Breast epithelium (tissue), 4 donors: Measurements from ENCODE around the gene SPDEF. TPM values are rescaled to one million over a fixed set of nuclear protein-coding genes. Genes with fewer than 3 reads are reported as not detected.

ENCODE experiments used
- DNase-seq, 2 donors: peaks; one replicate each; pipeline ENCODE4 v3.0.0-alpha.2; 2019; ENCODE audit warnings: low spot score in 2 of 2
- H3K27ac ChIP-seq, 2 donors: fragments of 200-600 bp; sonication (generic) in 1 of 2; one replicate each; pipeline ENCODE4 v1.5.1; 2016 to 2019; ENCODE audit warnings: mild to moderate bottlenecking in 1 of 2
- H3K27me3 ChIP-seq, 2 donors: fragments of 200-600 bp; sonication (generic) in 1 of 2; one replicate each; pipeline versions ENCODE4 v1.5.1 to v1.6.0; 2017 to 2019; ENCODE audit warnings: control low read depth in 1 of 2, mild to moderate bottlenecking in 1 of 2
- H3K36me3 ChIP-seq: fragments of 200-600 bp; one replicate; pipeline ENCODE4 v1.5.1; 2019
- H3K4me1 ChIP-seq, 2 donors: fragments of 200-600 bp; sonication (generic); one replicate each; pipeline ENCODE4 v1.5.1; 2016 to 2019; ENCODE audit warnings: control low read depth in 1 of 2
- H3K4me3 ChIP-seq, 3 donors: fragments of 200-600 bp; sonication (generic); 1 replicate in 2 of 3; 2 replicates in 1 of 3; pipeline ENCODE4 v1.5.1; 2016 to 2019; ENCODE audit warnings: mild to moderate bottlenecking in 3 of 3, moderate library complexity in 2 of 3
- H3K9me3 ChIP-seq, 2 donors: fragments of 200-600 bp; sonication (generic) in 1 of 2; one replicate each; pipeline ENCODE4 v1.5.1; 2016 to 2019; ENCODE audit warnings: control low read depth in 1 of 2
- CTCF ChIP-seq, 3 donors: fragments of 450-650 bp; IDR thresholded peaks; one replicate each; pipeline ENCODE4 v1.5.1; 2016 to 2017; ENCODE audit warnings: antibody characterized with exemption in 3 of 3, mild to moderate bottlenecking in 3 of 3, moderate library complexity in 3 of 3
- POLR2A ChIP-seq: fragments of 450-650 bp; IDR thresholded peaks from one replicate; pipeline ENCODE4 v1.6.1; 2016; ENCODE audit warnings: antibody characterized with exemption, mild to moderate bottlenecking, moderate library complexity
- POLR2AphosphoS5 ChIP-seq, 3 donors: sonication (generic); formaldehyde crosslinking; IDR thresholded peaks; one replicate each; pipeline ENCODE4 v1.6.1; 2017; ENCODE audit warnings: antibody characterized with exemption in 3 of 3
- intact Hi-C: fragments of 100-400 bp; cut with DNase I; formaldehyde crosslinking; loops from one replicate; pipeline ENCODE4 v1.15.1; 2023; ENCODE audit warnings: low total_unique reads
- total RNA-seq, 3 donors: library from RNA; depleted of rRNA; stranded (reverse); fragments of >200 nt; gene quantifications; one replicate each; pipeline ENCODE4 v1.1.0, GENCODE V29; 2016

SPDEF gene
- total RNA-seq, 3 donors from 2014 or later, result 0.48 to 123 (median 89.0) TPM

GRCh38 chr6:34536251-34536958 is 19.7 kb downstream of the SPDEF start:
- Histone ChIP-seq H3K9me3 (no peaks in the 10 kb centered on the region), H3K27ac (peak overlapping the region; percentile 58 to 83), H3K4me3 (no peak overlapping the region), H3K4me1 (peaks cover 0 to 16% of the 10 kb centered on the region in 2 donors), H3K36me3 (no peaks in the 10 kb centered on the region), H3K27me3 (no peaks in the 10 kb centered on the region)
- no peak for TF ChIP-seq POLR2AphosphoS5 (IDR thresholded peaks at IDR 0.05)
- TF ChIP-seq CTCF (IDR thresholded peaks at IDR 0.05), result no peak
- TF ChIP-seq POLR2A, result no peak
- DNase-seq, result peak; percentile 72 to 91
- intact Hi-C loops, result no loop called here

DNA sequence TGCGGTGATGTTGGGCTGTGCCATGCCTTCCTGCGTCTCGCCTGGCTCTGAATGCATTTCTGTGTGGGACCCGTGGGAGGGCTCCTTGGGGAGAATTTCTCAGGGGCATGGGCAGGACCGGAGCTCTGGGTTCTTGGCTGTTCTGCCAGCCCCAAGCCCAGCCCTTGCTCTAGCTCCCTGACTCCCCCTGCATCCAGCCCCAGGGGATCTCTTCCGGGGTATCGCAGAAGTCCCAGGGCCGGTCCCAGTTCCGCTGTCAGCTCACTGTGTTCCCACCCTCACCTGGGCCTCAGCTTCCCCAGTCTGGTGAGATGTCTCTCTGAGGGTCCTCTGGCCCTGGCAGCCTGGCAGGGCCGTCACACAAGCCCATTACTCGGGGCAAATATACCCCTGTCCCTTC is 20.5 kb downstream of the SPDEF start:
- DNase-seq, result no peak
- peak overlapping the region; percentile 58 to 83 for H3K27ac ChIP-seq
- H3K4me3 ChIP-seq, result no peak overlapping the region
- peaks cover 0 to 16% of the 10 kb centered on the region in 2 donors for H3K4me1 ChIP-seq
- no peaks in the 10 kb centered on the region for H3K27me3 ChIP-seq
- TF ChIP-seq POLR2A, result no peak
- no peaks in the 10 kb centered on the region for H3K36me3 ChIP-seq
- intact Hi-C loops, result no loop called here
- H3K9me3 ChIP-seq, result no peaks in the 10 kb centered on the region

DNA sequence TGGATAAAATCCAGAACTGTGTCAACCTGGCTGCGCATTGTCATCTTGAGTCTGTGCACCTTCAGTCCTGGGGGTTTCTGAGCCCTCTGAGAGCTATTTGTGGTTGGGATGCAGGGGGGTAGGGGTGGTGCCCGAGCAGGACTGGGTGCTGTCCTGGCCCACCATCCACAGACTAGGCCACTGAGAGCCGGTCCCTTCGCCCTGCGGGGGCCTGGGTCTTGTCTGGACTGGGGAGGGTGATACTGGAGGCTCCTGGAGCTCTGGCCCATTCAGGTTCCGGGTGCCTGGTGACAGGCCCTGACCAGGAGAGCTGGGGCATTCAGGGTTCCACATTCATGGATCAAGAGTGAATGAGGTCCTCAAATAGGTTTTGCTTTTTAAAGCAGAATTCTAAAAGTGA is 20.9 kb downstream of the SPDEF start:
- no peak overlapping the region for H3K4me3 ChIP-seq
- no peaks in the 10 kb centered on the region for H3K36me3 ChIP-seq
- H3K4me1 ChIP-seq, result peaks cover 0 to 16% of the 10 kb centered on the region in 2 donors
- intact Hi-C loops, result no loop called here
- H3K27me3 ChIP-seq, result no peaks in the 10 kb centered on the region
- no peaks in the 10 kb centered on the region for H3K9me3 ChIP-seq
- TF ChIP-seq POLR2A, result no peak
- TF ChIP-seq CTCF (IDR thresholded peaks at IDR 0.05), result no peak
- TF ChIP-seq POLR2AphosphoS5 (IDR thresholded peaks at IDR 0.05), result no peak
- no peak for DNase-seq
- H3K27ac ChIP-seq, result peak overlapping the region; percentile 58 to 83

GRCh38 chr6:34534656-34535055 is 21.5 kb downstream of the SPDEF start:
- intact Hi-C loops, result no loop called here
- TF ChIP-seq CTCF (IDR thresholded peaks at IDR 0.05) (no peak), POLR2AphosphoS5 (IDR thresholded peaks at IDR 0.05) (no peak), POLR2A (no peak)
- Histone ChIP-seq H3K36me3 (no peaks in the 10 kb centered on the region), H3K4me1 (peaks cover 0 to 16% of the 10 kb centered on the region in 2 donors), H3K4me3 (no peak overlapping the region), H3K9me3 (no peaks in the 10 kb centered on the region), H3K27me3 (no peaks in the 10 kb centered on the region), H3K27ac (no peak overlapping the region)
- no peak for DNase-seq

DNA sequence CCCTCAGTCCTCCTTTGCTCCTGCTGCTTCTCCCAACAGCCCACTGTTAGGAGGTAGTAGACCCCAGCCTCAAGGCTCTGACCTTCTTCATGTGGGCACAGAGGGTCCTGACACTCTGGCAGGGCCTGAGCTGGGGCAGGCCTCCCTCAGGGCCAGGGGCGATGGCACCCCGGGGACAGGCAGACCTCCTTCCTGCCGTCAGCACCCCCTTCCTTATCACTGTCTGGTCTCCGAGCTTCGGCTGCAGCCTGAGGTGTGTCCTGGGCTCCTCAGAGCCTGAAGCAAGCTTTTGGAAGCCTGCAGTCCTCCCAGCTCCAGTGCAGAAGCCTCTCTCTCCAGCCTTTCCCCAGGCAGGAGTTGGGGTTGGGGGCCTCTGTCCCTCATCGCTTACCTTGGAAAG is 22.0 kb downstream of the SPDEF start:
- Histone ChIP-seq H3K27me3 (no peaks in the 10 kb centered on the region), H3K36me3 (no peaks in the 10 kb centered on the region), H3K4me1 (peaks cover 0 to 16% of the 10 kb centered on the region in 2 donors), H3K4me3 (no peak overlapping the region), H3K9me3 (no peaks in the 10 kb centered on the region), H3K27ac (no peak overlapping the region)
- no peak for DNase-seq
- intact Hi-C loops, result no loop called here
- TF ChIP-seq POLR2A, result no peak
- no peak for TF ChIP-seq POLR2AphosphoS5 (IDR thresholded peaks at IDR 0.05)
- no peak for TF ChIP-seq CTCF (IDR thresholded peaks at IDR 0.05)
